CD4-positive, alpha-beta T cell treated with Interleukin-21 for 1 hour (primary cell): Measurements from ENCODE around the gene FRS3.

Experiments
- DNase-seq: peaks from one replicate; pipeline ENCODE4 v3.0.0-alpha.2; 2020

The FRS3 gene

DNA sequence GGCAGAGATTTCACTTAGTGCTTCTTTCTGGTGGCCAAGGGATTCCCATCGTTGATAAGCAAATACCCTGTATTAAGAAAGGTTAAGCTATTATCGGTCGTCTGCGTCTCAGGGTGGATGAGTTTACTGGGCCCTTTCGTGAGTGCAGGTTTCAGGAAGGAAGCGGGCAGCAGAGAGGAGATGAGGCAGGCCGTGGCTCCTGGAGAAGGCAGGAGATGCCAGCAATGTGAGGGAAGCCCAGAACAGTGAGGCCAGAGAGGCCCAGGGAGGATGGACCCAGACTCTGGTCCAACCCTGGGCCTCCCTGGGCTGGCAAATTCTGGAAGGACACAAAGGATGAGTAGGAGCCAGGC is 55.5 kb downstream of the FRS3 start:
- no peak for DNase-seq

DNA sequence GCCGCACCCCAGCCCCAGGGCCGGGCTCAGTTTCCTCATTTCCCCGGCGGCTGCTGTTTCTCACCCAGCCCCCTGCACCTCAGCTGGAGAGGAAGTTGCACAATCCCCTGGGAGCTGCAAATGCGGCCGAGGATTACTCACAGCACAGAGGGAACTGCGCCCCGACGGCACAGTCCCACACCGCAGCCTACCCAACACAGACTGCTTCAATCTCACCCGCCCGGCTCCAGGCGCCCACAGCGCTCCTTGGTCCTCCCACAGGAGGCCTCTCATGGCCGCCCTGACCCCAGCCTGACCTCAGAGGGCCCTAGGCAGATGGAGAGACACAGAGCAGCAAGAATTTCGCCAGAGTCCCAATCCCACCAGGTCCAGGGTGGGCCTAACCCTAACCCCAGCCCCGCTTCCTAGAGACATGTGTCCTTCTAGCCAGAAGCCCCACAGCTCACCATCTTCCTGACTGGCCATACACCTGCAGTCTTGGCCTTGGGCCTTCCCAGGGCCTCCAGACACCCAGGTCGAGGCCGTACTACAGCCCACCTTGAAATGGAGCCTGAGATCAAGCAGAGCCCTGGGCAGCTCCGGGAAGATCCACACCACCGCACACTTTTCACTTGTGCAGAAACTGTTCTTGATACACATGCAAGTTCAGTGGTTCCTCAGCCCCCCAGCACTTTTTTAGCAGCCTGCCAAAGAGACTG is 56.0 kb downstream of the FRS3 start:
- no peak for DNase-seq

DNA sequence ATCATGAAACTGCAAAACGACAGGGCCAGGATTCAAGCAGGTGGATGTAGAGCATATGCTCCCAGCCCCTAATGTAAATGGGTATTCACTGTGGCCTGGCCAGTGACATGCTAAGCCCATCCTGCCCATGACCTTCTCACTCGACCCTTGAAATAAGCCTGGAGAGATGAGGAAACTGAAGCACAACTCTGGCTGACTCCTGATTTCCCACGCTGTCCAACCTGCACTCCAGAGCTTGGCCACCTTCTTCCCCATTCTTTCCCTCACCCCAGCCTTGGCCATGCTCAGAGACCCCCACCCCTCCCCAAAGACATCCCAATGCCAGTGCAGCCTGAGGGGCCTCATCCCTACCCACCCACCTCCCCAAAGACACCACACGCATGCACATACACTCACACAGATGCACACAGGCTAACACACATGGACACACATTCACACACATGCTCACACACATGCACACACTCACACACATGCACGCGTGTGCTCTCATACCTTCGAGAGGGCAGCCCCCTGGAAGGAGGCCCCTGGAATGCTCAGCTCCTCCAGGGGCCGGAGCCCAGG is 56.7 kb downstream of the FRS3 start:
- DNase-seq: no peak

DNA sequence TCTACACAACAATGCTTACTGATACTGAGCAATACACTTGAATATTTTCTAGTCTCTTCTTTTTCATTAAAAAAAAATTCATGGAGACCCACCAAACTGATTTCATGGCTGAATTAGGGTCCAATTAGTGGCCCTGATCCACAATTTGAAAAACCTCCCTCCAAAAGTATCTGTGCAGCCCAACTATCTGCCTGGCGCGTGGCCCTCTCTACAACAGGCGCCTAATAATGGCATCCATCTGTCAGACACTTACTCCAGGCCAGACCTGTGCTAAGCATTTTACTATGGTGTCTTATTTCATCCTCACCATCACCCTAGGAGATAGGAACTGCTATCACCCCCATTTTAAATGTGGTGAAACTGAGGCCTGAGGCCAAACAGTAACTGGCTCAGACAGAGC is 58.3 kb downstream of the FRS3 start:
- DNase-seq: no peak

DNA sequence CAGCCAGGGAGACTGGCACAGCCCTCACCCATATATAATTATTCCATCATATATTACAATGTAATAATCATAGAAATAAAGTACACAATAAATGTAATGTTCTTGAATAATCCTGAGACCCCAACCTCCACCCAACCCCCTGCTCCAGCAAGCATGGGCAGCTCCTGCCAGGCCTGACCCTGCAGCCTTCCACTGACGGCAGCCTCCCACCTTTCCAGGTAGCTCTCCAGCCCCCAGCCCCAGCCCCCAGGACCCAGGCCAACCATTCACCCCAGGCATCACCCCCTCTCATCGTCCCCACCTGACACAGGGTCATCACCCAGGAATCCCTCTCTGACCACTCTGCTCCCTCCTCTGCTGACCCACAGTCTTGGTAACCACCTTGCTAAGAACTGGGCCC is 58.9 kb downstream of the FRS3 start:
- no peak for DNase-seq

DNA sequence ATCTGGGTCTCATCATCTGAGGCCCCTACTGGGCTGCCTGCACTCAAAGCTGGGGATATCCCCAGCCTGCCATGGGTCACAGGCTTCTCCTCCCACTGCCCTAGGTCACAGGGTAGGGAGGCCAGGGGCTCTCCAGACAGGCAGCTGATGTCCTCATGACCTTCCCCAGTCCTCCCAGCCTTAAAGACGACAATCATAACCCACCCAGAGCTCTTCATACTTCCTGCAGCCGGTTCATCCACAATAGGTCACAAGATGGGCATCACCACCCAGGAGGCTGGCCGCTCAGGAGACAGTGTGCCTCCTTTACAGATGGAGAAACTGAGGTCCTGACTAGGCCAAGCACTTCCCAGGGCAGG is 59.5 kb downstream of the FRS3 start:
- DNase-seq: no peak
